ENCODE data around the gene ARHGEF7.
"Not testable (repeated sequence)": the region's sequence is repeated elsewhere in the genome, so short reads cannot be mapped to it uniquely, and the experiment has no call there.

GRCh38 chr13:111194651-111195050 is 79.5 kb downstream of the ARHGEF7 start:
- TF ChIP-seq CTCF (IDR thresholded peaks at IDR 0.05); POLR2AphosphoS5 (IDR thresholded peaks at IDR 0.05; ENCODE audit: insufficient read depth in 1 of 2, low read depth in 1 of 2): not testable (repeated sequence)

All from vagina (tissue), 2 donors.